Hematopoietic multipotent progenitor cell treated with erythropoietin and hydrocortisone succinate and interleukin-3 and kit ligand, for 6 days (in vitro differentiated cells): ENCODE measurements around the gene SCAANT1.

Source experiments
- DNase-seq: peaks from one replicate; pipeline ENCODE4 v3.0.0-alpha.2; 2015

SCAANT1 gene

DNA sequence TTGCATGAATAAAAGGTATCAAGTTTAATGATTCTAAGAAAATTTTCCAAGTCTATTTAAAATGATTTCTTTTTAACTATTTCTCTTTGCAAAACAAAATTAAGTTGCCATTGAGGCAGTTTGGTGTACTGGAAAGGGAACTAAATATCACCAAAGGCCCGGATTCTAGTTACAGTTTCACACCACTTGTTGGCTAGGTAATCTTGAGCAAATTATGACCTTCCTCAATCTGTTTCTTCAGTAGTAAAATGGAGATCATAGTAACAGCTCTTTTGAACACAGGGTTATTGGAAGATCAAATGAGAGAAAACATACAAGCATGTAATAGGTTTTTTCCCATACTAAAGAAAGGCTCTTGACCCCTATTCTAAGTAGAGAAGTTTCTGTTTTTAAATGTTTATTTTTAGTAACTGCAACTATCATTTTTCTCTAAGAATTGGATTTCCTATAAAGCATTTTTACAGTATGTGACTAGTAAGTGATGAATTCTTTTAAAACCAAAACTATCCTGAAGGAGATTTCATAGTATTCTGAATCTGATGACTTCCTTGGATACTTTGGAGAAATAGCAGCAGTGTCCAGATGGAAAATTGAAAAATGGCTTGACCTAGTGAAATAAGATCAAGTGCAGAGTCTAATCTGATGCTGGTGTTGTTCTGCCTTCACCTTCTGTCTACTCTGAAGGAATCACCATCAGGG lies 15.7 kb downstream of the SCAANT1 start:
- DNase-seq = no peak

DNA sequence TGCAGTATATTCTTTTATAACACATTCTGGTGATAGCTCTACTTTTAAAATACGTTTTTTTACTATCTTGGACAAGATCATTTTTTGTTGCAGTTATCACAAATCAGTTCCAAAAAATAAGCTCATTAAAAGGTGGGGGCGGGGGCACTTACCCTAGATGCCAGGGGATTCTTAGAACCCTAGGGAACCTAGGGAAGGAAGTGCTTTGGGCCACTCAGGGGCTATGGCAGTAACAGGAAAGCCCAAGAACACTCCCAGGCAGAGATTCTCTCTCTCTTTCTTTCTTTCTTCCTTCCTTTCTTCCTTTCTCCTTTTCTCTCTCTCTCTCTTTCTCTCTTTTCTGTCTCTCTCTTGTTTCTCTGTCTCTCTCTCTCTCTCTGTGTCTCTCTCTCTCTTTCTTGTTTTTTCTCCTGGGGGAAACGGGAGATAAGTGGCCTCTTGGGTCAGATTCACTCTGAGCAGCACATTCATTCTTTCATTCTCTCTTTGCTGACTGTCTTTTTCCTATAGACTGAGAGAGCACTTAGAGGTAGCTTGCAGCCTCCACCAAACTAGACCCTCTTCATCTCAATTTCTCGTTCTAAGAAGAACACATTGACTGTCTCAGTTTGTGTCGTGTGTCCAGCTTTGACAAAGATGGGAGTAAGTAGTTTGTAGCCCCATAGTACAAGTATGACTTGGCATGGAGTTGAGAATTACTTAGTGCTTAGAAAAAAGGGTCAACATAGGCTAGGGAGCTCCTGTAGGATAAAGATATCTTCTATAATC lies 16.6 kb downstream of the SCAANT1 start:
- no peak for DNase-seq

DNA sequence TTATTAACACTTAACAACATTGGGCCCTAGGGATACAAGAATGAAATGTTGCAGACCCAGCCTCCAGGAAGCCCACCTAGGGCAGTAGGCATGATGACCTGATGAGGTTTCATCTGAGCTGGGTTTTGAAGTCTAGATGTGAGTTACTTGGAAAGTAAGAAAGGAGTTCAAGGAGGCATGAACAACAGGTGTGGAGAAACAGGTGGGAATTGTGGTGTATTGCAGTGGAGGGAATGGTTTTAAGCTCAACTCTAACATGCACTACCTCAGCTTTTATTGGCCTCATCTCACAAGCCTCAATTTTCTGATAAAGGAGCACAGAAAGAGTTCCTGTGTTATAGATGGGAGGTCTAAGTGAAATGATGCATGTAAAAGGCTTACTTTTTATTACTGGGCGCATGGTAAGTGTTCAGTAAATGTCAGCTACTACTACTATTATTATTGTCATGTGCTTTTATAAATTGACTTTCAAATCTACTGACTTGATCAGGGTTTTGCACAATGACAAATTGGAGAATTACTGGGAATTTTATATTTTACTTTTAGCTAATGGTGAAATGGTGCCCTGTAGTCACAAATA lies 19.3 kb downstream of the SCAANT1 start:
- DNase-seq = no peak

DNA sequence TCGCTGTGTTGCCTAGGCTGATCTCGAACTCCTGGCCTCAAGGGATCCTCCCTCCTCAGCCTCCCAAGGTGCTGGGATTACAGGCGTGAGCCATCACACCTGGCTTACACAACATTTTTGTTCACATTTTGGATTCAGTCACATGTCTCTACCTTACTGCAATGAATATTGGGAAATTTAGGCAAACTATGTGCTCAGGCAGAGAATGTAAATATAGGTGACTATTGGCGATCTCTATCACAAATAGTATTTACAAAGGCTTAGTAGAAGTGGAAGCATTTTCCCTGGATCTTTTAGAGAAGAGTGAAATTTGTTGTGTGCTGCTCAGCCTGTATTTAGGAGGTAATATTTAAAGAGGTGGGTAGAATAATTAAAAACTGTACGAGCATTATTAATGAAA lies 20.7 kb downstream of the SCAANT1 start:
- DNase-seq = no peak

DNA sequence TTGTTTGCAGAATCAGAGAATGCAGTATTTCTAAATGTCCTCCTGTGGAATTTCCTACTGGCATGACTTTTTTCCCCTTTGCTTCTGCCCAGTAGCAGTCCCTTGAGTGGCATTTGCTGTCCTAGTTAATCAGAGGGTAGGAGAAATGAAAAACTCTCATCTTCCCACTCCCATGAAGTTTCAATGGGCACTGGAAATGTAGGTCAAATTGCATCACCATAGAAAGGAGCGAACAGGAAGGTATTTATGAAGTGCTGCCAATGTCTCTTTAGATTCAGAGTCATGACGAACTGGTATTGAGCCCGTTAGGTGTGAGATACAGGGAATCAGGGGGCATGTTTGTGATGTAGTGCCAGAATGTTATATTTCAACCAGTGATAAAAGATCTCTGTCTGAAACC lies 25.3 kb downstream of the SCAANT1 start:
- DNase-seq = no peak

DNA sequence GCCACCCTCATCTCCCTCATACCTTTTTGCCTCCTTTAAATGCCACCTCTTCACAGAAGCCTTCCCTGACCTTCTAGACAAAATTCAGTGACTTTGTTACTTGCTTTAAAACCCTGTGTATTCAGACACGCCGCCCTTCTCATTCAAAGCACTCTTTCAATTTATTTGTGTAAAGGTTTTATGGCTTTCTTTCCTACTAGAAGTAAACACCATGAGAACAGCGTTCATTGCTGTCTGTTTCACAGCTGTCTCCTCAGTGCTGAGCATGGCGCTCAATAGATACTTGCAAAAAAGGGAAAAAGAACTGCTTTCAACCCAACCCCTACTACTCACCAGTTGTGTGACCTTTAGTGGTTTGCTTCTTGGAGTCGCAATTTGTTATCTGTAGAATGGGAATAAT lies 31.5 kb downstream of the SCAANT1 start:
- DNase-seq = no peak

DNA sequence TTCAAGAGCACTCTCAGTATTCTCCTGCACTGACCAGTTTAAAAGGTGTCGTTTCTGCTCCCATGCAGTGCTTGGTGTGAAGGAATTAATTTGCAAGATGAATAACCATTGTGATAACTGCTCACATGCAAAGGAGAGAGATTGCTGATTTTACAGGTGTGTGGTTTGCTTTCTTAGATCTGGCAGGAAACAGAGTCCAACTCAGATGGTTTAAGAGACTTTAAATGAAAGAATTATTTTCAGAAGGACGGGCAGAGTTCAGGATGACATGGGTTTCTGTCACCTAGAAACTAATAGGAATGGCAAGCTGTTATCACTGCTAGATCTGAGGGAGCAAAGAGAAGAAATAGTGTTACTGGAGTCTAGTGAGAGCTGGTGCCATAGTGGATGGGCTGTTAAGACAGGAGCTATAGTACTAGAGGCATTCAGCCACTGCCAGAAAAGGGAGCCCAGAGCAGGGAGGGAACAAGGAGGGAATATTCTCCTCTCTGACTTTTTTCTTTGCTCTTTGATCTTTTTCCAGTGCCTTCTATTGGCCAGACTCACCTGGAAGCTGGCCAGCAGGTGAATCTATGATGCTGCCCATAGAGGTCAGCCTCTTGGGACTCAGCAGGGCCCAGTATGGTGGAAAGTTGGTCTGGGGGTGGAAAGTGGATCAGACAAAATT lies 33.7 kb downstream of the SCAANT1 start:
- DNase-seq = no peak

DNA sequence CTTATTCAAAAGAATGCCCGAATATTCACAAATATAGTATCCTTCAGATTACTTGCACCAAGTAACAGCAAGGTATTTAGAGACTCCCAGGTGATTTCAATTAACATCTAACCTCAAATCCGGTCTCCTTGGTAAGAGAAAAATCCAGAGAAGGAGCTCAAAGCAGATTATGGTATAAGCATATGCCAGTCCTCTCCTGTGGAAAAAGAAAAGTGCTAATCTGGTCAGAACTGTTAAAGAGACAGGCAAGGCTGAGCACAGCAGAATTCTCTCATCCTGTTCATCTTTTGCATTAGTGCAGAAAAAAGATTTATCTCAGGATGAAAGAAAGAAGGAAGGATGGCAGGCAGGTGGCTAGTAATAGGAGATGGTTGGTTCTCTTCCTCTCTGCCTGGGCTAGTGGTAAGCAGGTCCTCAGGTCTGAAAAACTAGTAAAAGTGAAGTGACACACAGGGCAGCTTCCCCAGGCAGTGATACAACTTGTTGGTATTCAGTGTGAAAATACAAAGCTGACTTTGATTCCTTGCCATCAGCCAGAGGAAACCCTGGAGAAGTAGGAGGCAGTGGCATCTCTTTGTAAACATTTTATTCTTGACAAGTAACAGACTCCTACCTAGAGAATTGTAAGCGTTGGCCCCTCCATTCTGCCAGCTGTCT lies 34.3 kb downstream of the SCAANT1 start:
- no peak for DNase-seq

DNA sequence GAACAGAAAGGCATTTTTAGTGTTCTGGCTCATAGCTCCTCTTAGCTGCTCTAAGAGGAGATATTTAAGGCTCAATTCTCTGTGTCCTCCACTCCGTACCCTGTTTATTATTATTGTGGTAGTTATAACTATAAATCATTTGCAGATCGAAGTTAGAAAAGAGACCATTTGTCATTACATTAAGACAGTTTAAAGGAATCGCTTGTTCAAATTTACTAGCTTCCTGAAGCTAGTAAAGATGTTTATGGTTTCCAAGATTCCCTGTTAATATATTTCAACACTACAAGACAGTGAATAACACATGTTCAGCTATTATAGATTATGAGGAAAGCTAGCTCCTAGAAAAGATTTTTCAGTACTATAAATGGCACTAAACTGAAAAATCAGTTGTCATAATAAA lies 35.9 kb downstream of the SCAANT1 start:
- no peak for DNase-seq

DNA sequence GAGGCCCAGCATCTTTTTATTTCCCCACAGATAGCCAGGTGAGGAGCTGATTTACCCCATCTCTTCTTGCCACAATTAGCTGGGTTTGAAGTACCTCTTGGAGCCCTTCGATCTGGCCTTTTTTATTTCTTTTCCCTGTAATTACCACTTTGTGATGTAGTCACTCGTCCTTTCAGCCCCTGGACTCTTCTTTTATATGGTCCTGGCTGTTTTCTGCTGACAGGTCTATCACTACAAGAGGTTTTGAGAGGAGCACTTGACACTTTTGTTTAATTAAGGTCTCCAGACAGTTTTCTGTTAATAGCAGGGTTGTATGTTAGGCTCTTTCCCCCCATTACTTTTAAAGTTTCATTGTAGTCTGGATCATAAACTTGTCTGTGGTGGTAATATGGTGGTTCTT lies 36.7 kb downstream of the SCAANT1 start:
- DNase-seq = no peak

DNA sequence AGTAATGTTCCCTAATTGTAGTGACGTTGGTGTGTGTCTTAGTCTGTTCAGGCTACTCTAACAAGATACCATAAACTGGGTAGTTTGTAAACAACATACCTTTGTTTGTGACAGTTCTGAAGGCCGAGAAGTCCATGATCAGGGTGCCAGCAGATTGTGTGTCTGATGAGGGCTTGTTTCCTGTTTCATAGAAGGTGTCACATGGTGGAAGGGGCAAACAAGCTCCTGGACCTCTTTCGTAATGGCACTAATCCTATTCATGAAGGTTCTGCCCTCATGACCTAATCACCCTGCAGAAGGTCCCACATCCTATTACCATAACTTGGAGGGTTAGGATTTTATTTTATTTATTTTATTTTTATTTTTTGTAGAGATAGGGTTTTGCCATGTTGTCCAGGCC lies 37.4 kb downstream of the SCAANT1 start:
- peak; percentile 29 for DNase-seq

DNA sequence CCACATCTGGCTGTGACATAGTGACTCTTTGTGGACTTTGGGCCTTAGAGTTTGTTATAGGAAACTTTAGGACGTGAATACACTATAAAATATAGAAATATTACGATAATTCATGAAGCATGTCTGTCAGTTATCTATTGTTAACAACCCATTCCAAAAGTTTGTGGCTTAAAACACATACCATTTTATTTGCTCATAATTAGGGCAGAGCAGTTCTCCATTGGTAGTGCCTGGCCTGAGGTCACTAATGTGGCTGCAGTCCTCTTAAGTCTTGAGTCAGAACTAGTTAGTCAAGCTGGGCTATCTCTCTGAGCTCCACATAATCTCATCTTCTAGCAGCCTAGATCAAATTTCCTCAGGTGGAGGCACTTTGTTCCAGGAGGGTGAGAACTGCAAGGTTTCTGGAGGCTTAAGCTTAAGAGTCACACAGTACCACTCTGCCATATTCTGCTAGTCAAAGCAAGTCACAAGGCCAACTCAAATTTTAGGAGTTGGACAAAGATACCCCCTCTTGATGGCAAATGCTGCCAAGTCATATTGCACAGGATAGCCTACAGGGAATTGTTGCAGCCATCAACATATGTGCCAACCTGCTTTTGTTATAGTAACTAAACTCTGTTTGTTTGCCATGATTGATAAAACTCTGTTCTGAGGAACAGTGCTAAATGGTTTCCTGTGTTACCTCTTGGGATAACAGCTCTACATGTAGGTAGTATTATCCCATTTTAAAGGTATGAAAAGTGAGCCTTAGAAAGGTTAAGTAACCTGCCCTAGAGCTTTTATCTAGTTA lies 39.9 kb downstream of the SCAANT1 start:
- DNase-seq = no peak

DNA sequence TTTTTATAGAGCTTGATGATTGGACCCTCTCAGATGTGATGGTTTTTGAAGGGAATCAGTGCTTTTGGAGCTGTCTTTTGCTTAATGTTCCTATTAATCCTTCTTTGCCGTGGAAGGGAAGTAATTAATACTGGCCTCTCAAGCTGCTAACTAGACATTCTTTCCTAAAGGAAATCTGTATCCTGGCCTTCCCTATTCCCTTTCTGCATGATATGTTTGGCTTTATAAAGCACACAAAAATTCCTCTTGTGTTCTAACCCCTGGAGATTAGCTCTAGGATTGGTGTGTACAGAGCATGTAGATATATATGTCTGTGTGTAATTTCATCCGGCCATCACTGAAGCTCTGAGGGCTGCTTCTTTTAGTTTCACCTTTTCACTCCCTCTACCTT lies 41.6 kb downstream of the SCAANT1 start:
- no peak for DNase-seq

DNA sequence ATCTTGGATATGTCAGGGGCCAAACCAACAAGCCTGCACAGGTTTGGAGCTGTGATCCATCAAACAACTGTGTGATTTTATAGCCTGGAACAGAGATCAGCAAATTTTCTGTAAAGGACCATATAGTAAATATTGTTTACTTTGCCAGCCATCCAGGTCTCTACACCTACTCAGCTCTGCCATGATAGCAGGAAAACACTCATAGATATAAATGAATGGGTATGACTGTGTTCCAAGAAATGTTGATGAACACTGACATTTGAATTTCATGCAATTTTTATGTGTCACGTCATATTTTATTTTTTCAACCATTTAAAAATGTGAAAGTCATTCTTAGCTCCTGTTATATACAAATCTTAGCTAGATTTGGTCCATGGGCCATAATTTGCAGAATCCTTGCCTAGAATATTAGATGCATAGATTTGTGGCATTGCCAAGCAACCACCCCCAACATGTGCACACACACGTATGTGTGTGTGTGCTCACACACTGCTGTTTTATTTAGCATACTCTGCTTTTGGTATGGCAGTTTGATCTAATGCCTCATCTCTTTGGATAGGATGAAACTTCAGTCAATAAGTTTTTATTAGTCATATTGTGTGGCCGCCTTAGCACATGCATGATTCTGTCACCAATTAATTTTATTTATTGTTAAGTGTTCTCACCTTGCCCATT lies 42.1 kb downstream of the SCAANT1 start:
- no peak for DNase-seq

DNA sequence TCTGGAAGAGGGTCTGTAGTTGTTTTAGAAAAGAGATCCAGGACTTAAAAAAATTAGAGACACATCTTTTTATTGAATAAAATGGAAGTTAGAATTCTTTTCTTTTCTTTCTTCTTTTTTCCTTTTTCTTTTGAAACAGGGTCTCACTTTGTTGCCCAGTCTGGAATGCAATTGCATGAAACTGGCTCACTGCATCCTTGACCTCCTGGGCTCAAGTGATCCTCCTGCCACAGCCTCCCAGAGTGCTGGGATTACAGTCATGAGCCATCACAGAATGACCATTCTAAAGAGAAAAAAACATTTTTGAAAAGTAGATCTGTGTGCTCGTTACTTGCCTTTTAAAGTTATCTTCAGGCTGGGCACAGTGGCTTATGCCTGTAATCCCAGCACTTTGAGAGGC lies 45.0 kb downstream of the SCAANT1 start:
- DNase-seq = no peak

DNA sequence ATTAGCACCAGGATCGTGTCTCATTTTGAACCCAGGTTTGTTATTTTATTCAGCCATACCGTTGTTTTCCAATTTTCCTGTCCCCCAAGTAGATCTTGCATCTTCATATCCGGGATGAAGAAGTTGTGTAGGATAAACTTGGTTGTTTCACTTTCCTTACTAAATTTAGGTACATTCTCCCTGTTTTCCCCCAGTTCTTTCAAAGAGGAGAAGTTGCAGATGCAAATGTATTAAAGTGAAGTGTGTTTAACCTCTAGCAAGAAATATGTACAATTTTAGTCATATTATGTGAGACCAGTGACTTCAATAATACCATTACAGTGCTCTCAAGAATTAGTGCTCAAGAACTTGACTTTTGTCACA lies 47.2 kb downstream of the SCAANT1 start:
- no peak for DNase-seq

DNA sequence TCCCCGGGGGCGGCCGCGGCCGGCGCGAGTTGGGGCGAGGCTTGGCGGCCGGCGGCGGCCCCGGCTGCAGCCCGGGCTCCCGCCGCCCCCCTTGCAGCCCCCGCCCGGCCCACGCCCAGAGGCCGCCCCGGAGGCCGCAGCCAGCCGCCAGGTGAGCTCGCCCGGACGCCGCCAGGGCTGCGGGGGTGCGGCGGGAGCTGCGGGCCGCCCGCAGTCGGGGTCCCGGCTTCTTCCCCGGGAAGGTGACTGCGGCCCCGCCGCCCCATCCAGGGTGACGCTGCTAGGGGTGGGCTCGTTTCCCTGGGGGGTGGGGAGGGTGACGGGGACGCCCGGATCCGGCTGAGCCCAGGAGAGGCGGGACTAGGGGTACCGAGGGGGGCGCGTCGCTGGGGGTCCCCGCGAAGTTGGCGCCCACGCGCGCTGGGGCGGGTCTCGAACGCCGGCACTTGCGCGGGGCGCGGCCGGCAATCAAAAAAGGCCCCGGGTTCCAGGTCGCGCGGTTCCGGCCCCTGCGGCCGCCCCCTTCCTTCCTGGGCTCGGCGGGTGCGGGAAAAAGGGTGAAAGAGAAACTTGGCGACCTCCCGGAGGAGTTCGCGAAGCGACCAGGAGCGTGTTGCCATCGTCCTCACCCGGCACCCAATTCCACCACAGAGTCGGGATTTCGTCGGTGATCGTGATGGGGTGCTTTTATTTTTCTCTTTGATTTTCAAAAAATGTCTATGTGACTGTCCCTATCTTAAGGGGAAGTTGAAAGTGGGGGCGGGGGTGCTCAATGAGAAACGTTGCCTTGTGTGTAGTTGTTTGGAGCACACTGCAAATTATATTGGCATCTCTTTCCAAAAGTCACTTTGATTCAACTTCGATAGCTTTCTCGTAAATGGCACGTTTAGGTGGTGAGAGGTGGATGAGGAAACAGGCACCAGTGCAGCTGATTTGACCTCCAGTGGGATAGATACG lies 47.9 kb downstream of the SCAANT1 start:
- DNase-seq = peak; percentile 63

DNA sequence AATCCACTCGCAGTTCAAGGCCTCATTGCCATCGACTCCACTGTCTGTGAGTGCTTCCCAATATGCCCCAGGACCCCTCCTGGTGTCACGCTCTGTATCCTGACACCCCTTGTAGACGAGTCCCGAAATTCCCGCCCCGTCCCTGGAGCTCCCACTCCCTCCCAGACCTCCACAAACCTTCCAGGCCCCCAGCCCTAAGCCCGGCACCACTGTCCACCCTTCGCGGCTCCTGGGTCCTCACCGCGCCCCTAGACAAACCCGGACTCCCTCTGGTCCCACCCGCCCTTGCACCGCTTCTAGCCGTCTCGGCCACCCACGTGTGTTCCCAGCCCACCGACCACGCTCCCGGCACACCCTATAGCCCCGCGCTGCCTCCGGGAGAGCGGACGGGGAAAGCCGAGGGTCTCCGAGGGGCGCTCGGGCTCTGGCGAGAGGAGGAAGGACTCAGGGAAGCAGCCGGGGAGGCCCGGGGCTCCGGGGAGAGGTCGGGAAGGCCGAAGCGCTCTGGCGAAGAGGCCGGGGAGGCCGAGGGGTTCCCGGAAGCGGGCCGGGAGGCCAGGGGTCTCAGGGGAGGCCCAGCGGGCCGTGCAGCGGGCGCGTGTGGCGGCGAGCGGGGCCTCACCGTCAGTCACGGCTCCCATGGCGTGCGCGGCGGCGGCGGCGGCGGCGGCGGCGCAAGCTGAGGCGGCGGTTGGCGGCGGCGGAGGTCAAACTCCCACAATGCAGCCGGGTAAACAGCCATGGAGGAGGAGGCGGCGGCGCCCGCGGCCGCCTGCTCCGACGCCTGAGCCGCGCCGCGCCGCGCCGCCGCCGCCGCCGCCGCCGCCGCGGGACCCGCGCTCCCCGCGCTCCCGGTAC lies 48.8 kb downstream of the SCAANT1 start, which contains the start of the genes ATXN7 and THOC7:
Gene ATXN7 (plus strand): TSS at position 718 of the 858 bp plus-strand sequence. CDS start 48,732 bp downstream, outside the sequence.
Gene THOC7 (minus strand): TSS at position 656 of the 858 bp plus-strand sequence. CDS start 15 bp downstream, at position 641.
- peak; percentile 81 for DNase-seq

DNA sequence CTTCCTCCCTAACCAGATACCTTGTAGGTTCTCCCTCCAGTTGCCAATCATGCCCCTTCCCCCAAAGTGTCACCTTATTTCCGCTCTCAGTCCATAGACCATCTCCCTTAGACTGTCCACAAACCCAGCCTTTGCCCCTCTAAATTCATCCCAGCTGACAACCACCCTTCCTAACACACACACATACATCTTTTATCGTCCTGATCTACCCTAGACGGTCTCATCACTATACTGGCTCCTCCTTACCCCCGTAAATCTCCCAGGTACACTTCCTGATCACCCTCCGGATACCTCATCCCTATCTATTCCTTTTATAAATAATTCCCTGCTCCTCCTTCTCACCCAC lies 49.4 kb downstream of the SCAANT1 start:
- DNase-seq = peak; percentile 28
